B cell (primary cell): ENCODE results near the gene ANK3. TPM values are rescaled to one million over a fixed set of nuclear protein-coding genes. Genes with fewer than 3 reads are reported as not detected.

Source experiments
- ATAC-seq: fragments of 200-7000 bp; cut with Tn5 transposase; one replicate; pipeline ENCODE4 v1.10.0; 2021; ENCODE audit warnings: low read depth, mild to moderate bottlenecking, moderate number of reproducible peaks, moderate library complexity
- CTCF ChIA-PET: fragments of 350-600 bp; sonication (Branson Sonifier 250); formaldehyde crosslinking; loops from one replicate; lab custom pipeline; 2021; ENCODE audit warnings: antibody characterized with exemption, inconsistent platforms; lab: Charles Lee
- POLR2A ChIA-PET: fragments of 350-600 bp; sonication (Branson Sonifier 250); formaldehyde crosslinking; loops from one replicate; lab custom pipeline; 2021; ENCODE audit warnings: antibody characterized with exemption; lab: Charles Lee
- DNase-seq: peaks from one replicate; pipeline ENCODE4 v3.0.0; 2013
- H2AFZ ChIP-seq: 2 replicates; pipeline ENCODE4 v1.6.1; 2012; ENCODE audit warnings: mild to moderate bottlenecking, low read depth, low read length; ENCODE audit not compliant: insufficient read depth, poor library complexity, severe bottlenecking
- H3K27ac ChIP-seq, 2 donors: 1 replicate in 1 of 2; 2 replicates in 1 of 2; pipeline ENCODE4 v1.5.1; 2012 to 2013; ENCODE audit warnings: low read length in 2 of 2, mild to moderate bottlenecking in 2 of 2, moderate library complexity in 1 of 2
- H3K27me3 ChIP-seq, 4 experiments: fragments of 200-600 bp in 1 of 4; sonication (generic) in 1 of 4; replicated peaks in 1 of 4; 1 replicate in 2 of 4; 2 replicates in 2 of 4; pipeline versions ENCODE4 v1.6.1 to v1.7.0; 2013 to 2016; ENCODE audit warnings: low read length in 3 of 4, mild to moderate bottlenecking in 2 of 4, mixed read lengths in 1 of 4, moderate library complexity in 1 of 4; ENCODE audit not compliant: insufficient read depth in 4 of 4, control insufficient read depth in 3 of 4; ENCODE audit errors: control extremely low read depth in 1 of 4
- H3K36me3 ChIP-seq, 2 experiments: replicated peaks in 1 of 2; 1 replicate in 1 of 2; 2 replicates in 1 of 2; pipeline versions ENCODE4 v1.6.1 to v1.7.1; 2013; ENCODE audit warnings: low read length in 1 of 2; ENCODE audit not compliant: insufficient read depth in 2 of 2, control insufficient read depth in 1 of 2; ENCODE audit errors: control extremely low read depth in 1 of 2, extremely low read depth in 1 of 2
- H3K4me1 ChIP-seq, 2 donors: fragments of 200-600 bp in 1 of 2; sonication (generic) in 1 of 2; 1 replicate in 1 of 2; 2 replicates in 1 of 2; pipeline versions ENCODE4 v1.5.1 to v1.6.1; 2013 to 2017; ENCODE audit warnings: low read length in 2 of 2; ENCODE audit not compliant: control insufficient read depth in 2 of 2, insufficient read depth in 2 of 2
- H3K4me2 ChIP-seq: replicated peaks from 2 replicates; pipeline ENCODE3; 2012; ENCODE audit warnings: mild to moderate bottlenecking, low read depth, low read length; ENCODE audit not compliant: poor library complexity, severe bottlenecking
- H3K4me3 ChIP-seq, 5 experiments: fragments of 200-600 bp in 1 of 5; sonication (generic) in 1 of 5; 1 replicate in 3 of 5; 2 replicates in 2 of 5; pipeline versions ENCODE4 v1.5.1 to v1.7.0; 2011 to 2016; ENCODE audit warnings: low read length in 4 of 5, mild to moderate bottlenecking in 4 of 5, low read depth in 2 of 5, control low read depth in 1 of 5, moderate library complexity in 1 of 5; ENCODE audit not compliant: insufficient read depth in 1 of 5; ENCODE audit errors: control extremely low read depth in 1 of 5, extremely low read depth in 1 of 5
- H3K79me2 ChIP-seq: fragments of 200-600 bp; sonication (generic); one replicate; pipeline ENCODE4 v1.6.0; 2016; ENCODE audit warnings: low read length; ENCODE audit not compliant: control insufficient read depth, insufficient read depth
- H3K9ac ChIP-seq: fragments of 200-600 bp; sonication (generic); 2 replicates; pipeline ENCODE4 v1.6.1; 2017; ENCODE audit warnings: mild to moderate bottlenecking, low read length, moderate library complexity
- H3K9me3 ChIP-seq, 3 donors: one replicate each; pipeline versions ENCODE4 v1.6.1 to v1.7.1; 2013; ENCODE audit warnings: low read length in 2 of 3; ENCODE audit not compliant: control insufficient read depth in 2 of 3, insufficient read depth in 1 of 3; ENCODE audit errors: control extremely low read depth in 1 of 3
- H4K20me1 ChIP-seq: 2 replicates; pipeline ENCODE4 v1.6.0; 2012; ENCODE audit warnings: mild to moderate bottlenecking, low read length; ENCODE audit not compliant: insufficient read depth, control insufficient read depth, poor library complexity, severe bottlenecking
- H3K27ac Mint-ChIP-seq: one replicate; pipeline ENCODE4 v1.8.0; 2021; ENCODE audit warnings: mixed read lengths
- H3K27me3 Mint-ChIP-seq: one replicate; pipeline ENCODE4 v1.8.0; 2021; ENCODE audit warnings: mixed read lengths
- H3K4me1 Mint-ChIP-seq: one replicate; pipeline ENCODE4 v1.8.0; 2021; ENCODE audit warnings: mixed read lengths
- H3K4me3 Mint-ChIP-seq: one replicate; pipeline ENCODE4 v1.8.0; 2021; ENCODE audit warnings: mixed read lengths
- H3K9me3 Mint-ChIP-seq: one replicate; pipeline ENCODE4 v1.8.0; 2022; ENCODE audit warnings: mixed read lengths; ENCODE audit not compliant: insufficient read depth
- EZH2 ChIP-seq: IDR thresholded peaks from 2 replicates; pipeline ENCODE4 v1.6.1; 2012; ENCODE audit warnings: borderline replicate concordance, low read depth, mild to moderate bottlenecking, moderate library complexity, low read length; ENCODE audit not compliant: insufficient read depth, poor library complexity, severe bottlenecking
- WGBS: methylation state at CpG from one replicate; pipeline ENCODE4 v1.1.5; 2013; ENCODE audit warnings: missing lambda C conversion rate; ENCODE audit not compliant: insufficient coverage; 5-methylcytosine and 5-hydroxymethylcytosine counted together
- intact Hi-C: fragments of 100-400 bp; cut with micrococcal nuclease; formaldehyde crosslinking; loops from one replicate; pipeline ENCODE4 v1.10.0; 2022
- polyA plus RNA-seq: library from polyadenylated mRNA; depleted of rRNA; stranded (reverse); fragments of >200 nt; gene quantifications from 2 replicates; pipeline ENCODE4 v1.2.3, GENCODE V29; 2012
- total RNA-seq, 2 donors: library from RNA; stranded (reverse); fragments of 120-200 nt in 1 of 2; gene quantifications; 1 replicate in 1 of 2; 2 replicates in 1 of 2; pipeline versions ENCODE4 v1.2.3 to v1.2.4, GENCODE V29; 2013 to 2022
- TF ChIP-seq, protein P1 (sequence below): fragments of 200-600 bp; IDR thresholded peaks from one replicate; pipeline ENCODE4 v1.8.0; 2022; ENCODE audit warnings: antibody characterized with exemption, mild to moderate bottlenecking

The ANK3 gene
- total and polyA plus RNA-seq, 2 donors (not counting 1 experiment from before 2014, with no cell fraction given), result 4.9 to 21.6 TPM

GRCh38 chr10:60021361-60021760 is 368.3 kb downstream of the ANK3 start:
- H3K9me3 Mint-ChIP-seq, result no peaks in the 10 kb centered on the region
- H3K9me3 ChIP-seq, result no peaks in the 10 kb centered on the region
- H3K27ac ChIP-seq, result no peak overlapping the region
- H3K36me3 ChIP-seq, result no peaks in the 10 kb centered on the region
- H3K27me3 Mint-ChIP-seq, result peaks cover 3% of the 10 kb centered on the region
- DNase-seq, result no peak
- H3K4me1 ChIP-seq, result no peaks in the 10 kb centered on the region
- ChIA-PET CTCF (interaction anchor here (1.1 kb wide), 1 partner anchor 8 kb away, joined by 3 read pairs; no protein-coding TSS in a partner anchor), POLR2A (no interaction called here)
- no peak overlapping the region for H3K4me3 Mint-ChIP-seq
- H3K4me1 Mint-ChIP-seq, result no peaks in the 10 kb centered on the region
- H3K79me2 ChIP-seq, result no peaks in the 10 kb centered on the region
- no peak overlapping the region for H3K4me2 ChIP-seq
- TF ChIP-seq EZH2, result no peak
- TF ChIP-seq, protein P1, sequence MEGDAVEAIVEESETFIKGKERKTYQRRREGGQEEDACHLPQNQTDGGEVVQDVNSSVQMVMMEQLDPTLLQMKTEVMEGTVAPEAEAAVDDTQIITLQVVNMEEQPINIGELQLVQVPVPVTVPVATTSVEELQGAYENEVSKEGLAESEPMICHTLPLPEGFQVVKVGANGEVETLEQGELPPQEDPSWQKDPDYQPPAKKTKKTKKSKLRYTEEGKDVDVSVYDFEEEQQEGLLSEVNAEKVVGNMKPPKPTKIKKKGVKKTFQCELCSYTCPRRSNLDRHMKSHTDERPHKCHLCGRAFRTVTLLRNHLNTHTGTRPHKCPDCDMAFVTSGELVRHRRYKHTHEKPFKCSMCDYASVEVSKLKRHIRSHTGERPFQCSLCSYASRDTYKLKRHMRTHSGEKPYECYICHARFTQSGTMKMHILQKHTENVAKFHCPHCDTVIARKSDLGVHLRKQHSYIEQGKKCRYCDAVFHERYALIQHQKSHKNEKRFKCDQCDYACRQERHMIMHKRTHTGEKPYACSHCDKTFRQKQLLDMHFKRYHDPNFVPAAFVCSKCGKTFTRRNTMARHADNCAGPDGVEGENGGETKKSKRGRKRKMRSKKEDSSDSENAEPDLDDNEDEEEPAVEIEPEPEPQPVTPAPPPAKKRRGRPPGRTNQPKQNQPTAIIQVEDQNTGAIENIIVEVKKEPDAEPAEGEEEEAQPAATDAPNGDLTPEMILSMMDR, result no peak
- H3K27ac Mint-ChIP-seq, result no peak overlapping the region
- no peak overlapping the region for H3K9ac ChIP-seq
- intact Hi-C loops, result no loop called here
- no peaks in the 10 kb centered on the region for H4K20me1 ChIP-seq
- H3K4me3 ChIP-seq, result no peak overlapping the region
- 100% methylated on average over 1 of the region's 2 CpGs for WGBS
- ATAC-seq, result no peak
- H2AFZ ChIP-seq, result no peak overlapping the region
- peaks cover 0 to 3% (median 0%) of the 10 kb centered on the region in 4 experiments for H3K27me3 ChIP-seq

GRCh38 chr10:60016794-60017193 is 372.9 kb downstream of the ANK3 start:
- Histone ChIP-seq H3K4me3 (no peak overlapping the region), H3K27me3 (peaks cover 0 to 3% (median 0%) of the 10 kb centered on the region in 4 experiments), H3K4me1 (no peaks in the 10 kb centered on the region), H3K27ac (no peak overlapping the region), H3K9ac (no peak overlapping the region), H3K79me2 (no peaks in the 10 kb centered on the region), H3K9me3 (no peaks in the 10 kb centered on the region), H3K4me2 (no peak overlapping the region), H3K36me3 (no peaks in the 10 kb centered on the region), H2AFZ (no peak overlapping the region), H4K20me1 (no peaks in the 10 kb centered on the region)
- H3K4me1 Mint-ChIP-seq, result no peaks in the 10 kb centered on the region
- intact Hi-C loops, result no loop called here
- ATAC-seq, result no peak
- no peak for DNase-seq
- no peak overlapping the region for H3K4me3 Mint-ChIP-seq
- H3K27ac Mint-ChIP-seq, result no peak overlapping the region
- H3K27me3 Mint-ChIP-seq, result peaks cover 11% of the 10 kb centered on the region
- WGBS, result no CpG with 5 or more reads among the region's 3 CpGs
- no peaks in the 10 kb centered on the region for H3K9me3 Mint-ChIP-seq
- ChIA-PET POLR2A (no interaction called here), CTCF (no interaction called here)
- TF ChIP-seq EZH2, result no peak
- TF ChIP-seq, protein P1, result no peak
